GM13976 (cell line): ENCODE results near the gene ACER2.
A peak's percentile ranks its signal among the peaks of the same experiment; 100 is the strongest.

Experiments
- DNase-seq: peaks from one replicate; pipeline ENCODE4 v3.0.0; 2012; ENCODE audit warnings: low spot score
- CTCF ChIP-seq: IDR thresholded peaks from 2 replicates; pipeline ENCODE4 v1.5.1; 2012; ENCODE audit warnings: borderline replicate concordance, mild to moderate bottlenecking; ENCODE audit not compliant: insufficient read depth; ENCODE audit errors: extremely low read depth, missing control alignments, control extremely low read depth
- in situ Hi-C: fragments of 300-500 bp; cut with MboI; formaldehyde crosslinking; loops from one replicate; pipeline ENCODE4 v1.12.0; 2022; ENCODE audit warnings: low sequenced_read_pairs, mixed read lengths, inconsistent platforms; ENCODE audit not compliant: unreplicated experiment

ACER2 gene

GRCh38 chr9:19488721-19489120 is 79.9 kb downstream of the ACER2 start:
- in situ Hi-C loops = no loop called here
- DNase-seq = no peak
- TF ChIP-seq CTCF = no peak

- in situ Hi-C loops = no loop called here
- no peak for DNase-seq
- TF ChIP-seq CTCF = no peak
These were observed 81.5 kb downstream of the ACER2 start for GRCh38 chr9:19490269-19490668.

GRCh38 chr9:19490828-19491227 is 82.0 kb downstream of the ACER2 start:
- no peak for TF ChIP-seq CTCF
- DNase-seq = no peak
- in situ Hi-C loops = no loop called here

- DNase-seq = no peak
- no peak for TF ChIP-seq CTCF
- in situ Hi-C loops = no loop called here
These were observed 84.0 kb downstream of the ACER2 start for GRCh38 chr9:19492775-19493173.

GRCh38 chr9:19493174-19493811 is 84.5 kb downstream of the ACER2 start:
- DNase-seq = peak; percentile 74
- in situ Hi-C loops = no loop called here
- TF ChIP-seq CTCF = peak; percentile 56

- DNase-seq = no peak
- in situ Hi-C loops = no loop called here
- TF ChIP-seq CTCF = no peak
These were observed 85.1 kb downstream of the ACER2 start for GRCh38 chr9:19493876-19494275.

- no peak for DNase-seq
- in situ Hi-C loops = no loop called here
These were observed 86.6 kb downstream of the ACER2 start for GRCh38 chr9:19495186-19496028.

More at GRCh38 chr9:19495186-19496028, 86.6 kb downstream of the ACER2 start:
- TF ChIP-seq CTCF = no peak
